Measurements from ENCODE around the gene SYT12.

SYT12 gene

DNA sequence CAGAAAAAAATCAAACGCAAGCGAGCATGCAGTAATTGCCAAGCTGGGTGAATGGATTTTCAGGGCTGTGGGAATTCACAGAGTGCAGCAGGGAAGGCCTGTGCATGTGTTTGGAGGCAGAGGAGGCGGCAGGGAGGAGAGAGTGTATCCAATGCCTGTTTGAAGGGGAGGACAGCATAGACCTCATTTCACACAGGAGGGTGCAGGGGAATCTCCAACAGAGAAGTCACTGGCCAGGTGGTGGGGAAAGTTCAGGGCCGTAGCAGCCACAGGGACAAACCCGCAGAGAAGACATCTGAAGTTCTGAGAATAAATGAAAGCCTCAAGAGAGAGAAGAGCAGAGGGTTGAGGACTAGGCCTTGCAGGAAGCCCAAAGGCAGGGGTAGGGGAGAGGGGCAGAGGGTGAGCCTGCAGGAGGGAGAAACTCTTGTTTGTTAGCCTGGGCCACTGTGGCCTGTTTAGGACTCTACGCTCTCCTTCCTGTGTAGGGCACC is 76.9 kb downstream of the SYT12 start:
- Histone ChIP-seq H3K4me3 (ENCODE audit: insufficient read depth, low read length, poor library complexity, severe bottlenecking) (no peak overlapping the region), H3K9me2 (replicated peaks; ENCODE audit: insufficient read depth, low read length) (no peaks in the 10 kb centered on the region), H3F3A (ENCODE audit: insufficient read depth) (no peaks in the 10 kb centered on the region), H3K9ac (ENCODE audit: low read length) (no peak overlapping the region), H2AFZ (ENCODE audit: low read depth, low read length, severe bottlenecking) (no peak overlapping the region), H3K4me2 (ENCODE audit: low read depth, low read length, poor library complexity, severe bottlenecking) (no peak overlapping the region), H3K27ac (ENCODE audit: low read depth, low read length) (no peak overlapping the region), H3K79me2 (ENCODE audit: insufficient read depth, low read length) (no peaks in the 10 kb centered on the region), H3K27me3 (ENCODE audit: low read length) (no peaks in the 10 kb centered on the region), H4K20me1 (ENCODE audit: low read depth, low read length) (no peaks in the 10 kb centered on the region), H3K9me3 (ENCODE audit: insufficient read depth, low read length) (no peaks in the 10 kb centered on the region), H3K36me3 (ENCODE audit: low read length) (no peaks in the 10 kb centered on the region)
- no peak for TF ChIP-seq EZH2phosphoT487 (conservative IDR thresholded peaks at IDR 0.05; ENCODE audit: low read length)
- TF ChIP-seq, protein P1, sequence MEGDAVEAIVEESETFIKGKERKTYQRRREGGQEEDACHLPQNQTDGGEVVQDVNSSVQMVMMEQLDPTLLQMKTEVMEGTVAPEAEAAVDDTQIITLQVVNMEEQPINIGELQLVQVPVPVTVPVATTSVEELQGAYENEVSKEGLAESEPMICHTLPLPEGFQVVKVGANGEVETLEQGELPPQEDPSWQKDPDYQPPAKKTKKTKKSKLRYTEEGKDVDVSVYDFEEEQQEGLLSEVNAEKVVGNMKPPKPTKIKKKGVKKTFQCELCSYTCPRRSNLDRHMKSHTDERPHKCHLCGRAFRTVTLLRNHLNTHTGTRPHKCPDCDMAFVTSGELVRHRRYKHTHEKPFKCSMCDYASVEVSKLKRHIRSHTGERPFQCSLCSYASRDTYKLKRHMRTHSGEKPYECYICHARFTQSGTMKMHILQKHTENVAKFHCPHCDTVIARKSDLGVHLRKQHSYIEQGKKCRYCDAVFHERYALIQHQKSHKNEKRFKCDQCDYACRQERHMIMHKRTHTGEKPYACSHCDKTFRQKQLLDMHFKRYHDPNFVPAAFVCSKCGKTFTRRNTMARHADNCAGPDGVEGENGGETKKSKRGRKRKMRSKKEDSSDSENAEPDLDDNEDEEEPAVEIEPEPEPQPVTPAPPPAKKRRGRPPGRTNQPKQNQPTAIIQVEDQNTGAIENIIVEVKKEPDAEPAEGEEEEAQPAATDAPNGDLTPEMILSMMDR (IDR thresholded peaks at IDR 0.05; ENCODE audit: insufficient read depth, low read length, poor library complexity, severe bottlenecking), result no peak

Measured in SU-DHL-6 (cell line).